Measurements from ENCODE around the gene SLC7A7. TPM values are rescaled to one million over a fixed set of nuclear protein-coding genes. Genes with fewer than 3 reads are reported as not detected.
A peak's percentile ranks its signal among the peaks of the same experiment; 100 is the strongest.

SLC7A7 gene
- polyA plus RNA-seq, 2 of the 4 experiments (the other 2 are of a cell fraction), result 44.2 to 86.8 TPM

GRCh38 chr14:22822571-22823098 is 7.4 kb upstream of the SLC7A7 start:
- peak overlapping the region; percentile 82 to 93 for H3K27ac ChIP-seq
- H3K4me1 ChIP-seq, result peaks cover 74% of the 10 kb centered on the region
- peak; percentile 68 to 90 for ATAC-seq
- no peak for FAIRE-seq
- CTCF ChIA-PET, result interaction anchor here (0.6 to 11.7 kb wide), 56 partner anchors 9 to 414 kb away, joined by 3 to 259 read pairs (median 5); partner anchors contain the start of genes AJUBA, CDH24, MMP14 and OXA1L
- 17% methylated on average over 21 of the region's 34 CpGs for WGBS (ENCODE audit: missing lambda C conversion rate)
- POLR2A ChIA-PET, result interaction anchor here (0.6 to 1.4 kb wide), 6 partner anchors 30 to 164 kb away, joined by 3 to 8 read pairs (median 3); partner anchors contain the start of genes AJUBA and OXA1L
- TF ChIP-seq CTCF (IDR thresholded peaks at IDR 0.05) (peak; percentile 85), ATOH8 (CRISPR knock-in tag; IDR thresholded peaks at IDR 0.05; ENCODE audit: low read depth) (no peak), CEBPB (IDR thresholded peaks at IDR 0.05) (peak in 1 of 2 experiments; percentile 53; a peak in 1 of 4 replicates), RFX5 (IDR thresholded peaks at IDR 0.05) (no peak), RAD21 (conservative IDR thresholded peaks at IDR 0.05 in 1 of 2, IDR thresholded peaks at IDR 0.05 in 1 of 2) (peak; percentile 85 to 94), JUN (IDR thresholded peaks at IDR 0.05) (peak in 1 of 2 experiments; percentile 49; a peak in 1 of 5 replicates), SMC3 (IDR thresholded peaks at IDR 0.05) (peak; percentile 89)
- peak overlapping the region; percentile 33 for H3K4me3 ChIP-seq
- H3K9me3 ChIP-seq, result no peaks in the 10 kb centered on the region
- DNase-seq (ENCODE audit: low read depth in 1 of 2, low spot score in 1 of 2), result peak; percentile 83 to 88
- H3K4me2 ChIP-seq, result peak overlapping the region; percentile 79

GRCh38 chr14:22822016-22822570 is 6.9 kb upstream of the SLC7A7 start:
- no peak for TF ChIP-seq EP300 (IDR thresholded peaks at IDR 0.05)
- TF ChIP-seq KDM1A (IDR thresholded peaks at IDR 0.05; ENCODE audit: low read depth), result no peak
- no peak for TF ChIP-seq ELK1 (IDR thresholded peaks at IDR 0.05; ENCODE audit: low read depth, low read length)
- no peak for TF ChIP-seq PHF8 (IDR thresholded peaks at IDR 0.05; ENCODE audit: borderline replicate concordance, low read depth)
- TF ChIP-seq JUNB (IDR thresholded peaks at IDR 0.05), result no peak
- TF ChIP-seq RAD21 (conservative IDR thresholded peaks at IDR 0.05 in 1 of 2, IDR thresholded peaks at IDR 0.05 in 1 of 2), result no peak
- TF ChIP-seq ZC3H11A (IDR thresholded peaks at IDR 0.05), result no peak
- no peak for TF ChIP-seq BCL3 (IDR thresholded peaks at IDR 0.05)
- no peak for TF ChIP-seq ZSCAN20 (CRISPR knock-in tag; IDR thresholded peaks at IDR 0.05)
- DNase-seq (ENCODE audit: low read depth in 1 of 2, low spot score in 1 of 2) (no peak), ATAC-seq (no peak), FAIRE-seq (no peak)
- ChIA-PET POLR2A (interaction anchor here (0.6 to 1.3 kb wide), 3 partner anchors 49 to 154 kb away, joined by 3 read pairs; no protein-coding TSS in a partner anchor), CTCF (interaction anchor here (0.6 to 11.7 kb wide), 53 partner anchors 8 to 414 kb away, joined by 3 to 259 read pairs (median 6); partner anchors contain the start of genes AJUBA, CDH24, MMP14 and OXA1L)
- H3K9me3 ChIP-seq, result no peaks in the 10 kb centered on the region
- H3K4me3 ChIP-seq, result no peak overlapping the region
- peak overlapping the region; percentile 82 to 93 for H3K27ac ChIP-seq
- H3K4me1 ChIP-seq, result peaks cover 79% of the 10 kb centered on the region
- peak overlapping the region; percentile 79 for H3K4me2 ChIP-seq
- 93% methylated on average over 28 of the region's 32 CpGs for WGBS (ENCODE audit: missing lambda C conversion rate)
